K562 (cell line): Measurements from ENCODE around the gene EFCC1. TPM values are rescaled to one million over a fixed set of nuclear protein-coding genes. Genes with fewer than 3 reads are reported as not detected.

ENCODE experiments used
- SNRNP70 ChIP-seq: fragments of 200-400 bp; formaldehyde crosslinking; optimal IDR thresholded peaks from 2 replicates; pipeline ENCODE3; 2017; ENCODE audit warnings: low read depth, low read length
- SP2 ChIP-seq: IDR thresholded peaks from 2 replicates; pipeline ENCODE4 v1.6.1; 2011; ENCODE audit warnings: mild to moderate bottlenecking, low read depth, low read length, moderate library complexity; ENCODE audit not compliant: poor library complexity, severe bottlenecking; ENCODE audit errors: extremely low read depth
- ZNF764 ChIP-seq: fragments of 250-450 bp; sonication (Bioruptor Pico); IDR thresholded peaks from 2 replicates; pipeline ENCODE4 v1.4.0; 2020; ENCODE audit warnings: low read depth, mild to moderate bottlenecking, moderate library complexity
- ZNF830 ChIP-seq: fragments of 250-450 bp; sonication (Bioruptor Pico); IDR thresholded peaks from 2 replicates; pipeline ENCODE4 v1.5.0; 2021; ENCODE audit warnings: mild to moderate bottlenecking
- polyA plus RNA-seq, 8 experiments: library from polyadenylated mRNA; depleted of rRNA in 4 of 8; stranded (reverse) in 5 of 8; unstranded in 3 of 8; fragments of >200 nt; fragmentation: Nextera tagmentation in 2 of 8; fragmentation: Illumina TruSeq in 1 of 8; extraction: Ambion mirVana in 2 of 8; extraction: Trizol in 1 of 8; gene quantifications; 2 replicates each; pipeline versions ENCODE4 v1.2.1 to v1.2.3, GENCODE V29; 2011 to 2014; ENCODE audit warnings: inconsistent platforms in 1 of 8, missing spikeins in 1 of 8
- total RNA-seq, 7 experiments: library from RNA; depleted of rRNA in 6 of 7; stranded (reverse); fragments of >200 nt in 6 of 7; fragmentation: Illumina TruSeq in 2 of 7; extraction: Trizol in 2 of 7; gene quantifications; 2 replicates each; pipeline versions ENCODE4 v1.2.1 to v1.2.3, GENCODE V29; 2011 to 2021; ENCODE audit warnings: low replicate concordance in 1 of 7
- TF ChIP-seq, protein P1 (sequence below), 2 experiments: fragments of 450-650 bp in 1 of 2; sonication (generic) in 1 of 2; formaldehyde crosslinking in 1 of 2; IDR thresholded peaks; 2 replicates each; pipeline versions ENCODE4 v1.7.1 to v1.9.0; 2016 to 2022; ENCODE audit warnings: inconsistent platforms in 1 of 2, mild to moderate bottlenecking in 1 of 2, missing genetic modification reagents in 1 of 2
- TF ChIP-seq, protein P2 (sequence below): fragments of 200-800 bp; sonication (Bioruptor generic); IDR thresholded peaks from 2 replicates; pipeline ENCODE4 v1.6.1; 2017; ENCODE audit warnings: missing genetic modification characterization, missing compliant biosample characterization
- TF ChIP-seq, protein P3 (sequence below): fragments of 250-450 bp; sonication (Bioruptor Pico); IDR thresholded peaks from 2 replicates; pipeline ENCODE4 v1.4.0; 2020; ENCODE audit warnings: mild to moderate bottlenecking, moderate library complexity
- TF ChIP-seq, protein P4 (sequence below): IDR thresholded peaks from 2 replicates; pipeline ENCODE4 v1.6.1; 2014; ENCODE audit warnings: antibody characterized with exemption
- TF ChIP-seq, protein P5 (sequence below), 2 experiments: fragments of 450-650 bp; conservative IDR thresholded peaks; 2 replicates each; pipeline ENCODE4 v1.6.1; 2017; ENCODE audit warnings: mild to moderate bottlenecking in 2 of 2, moderate library complexity in 2 of 2

The EFCC1 gene
- total and polyA plus RNA-seq, 9 of the 15 experiments (the other 6 are each of a cell fraction or from before 2014, with no cell fraction given): not detected

DNA sequence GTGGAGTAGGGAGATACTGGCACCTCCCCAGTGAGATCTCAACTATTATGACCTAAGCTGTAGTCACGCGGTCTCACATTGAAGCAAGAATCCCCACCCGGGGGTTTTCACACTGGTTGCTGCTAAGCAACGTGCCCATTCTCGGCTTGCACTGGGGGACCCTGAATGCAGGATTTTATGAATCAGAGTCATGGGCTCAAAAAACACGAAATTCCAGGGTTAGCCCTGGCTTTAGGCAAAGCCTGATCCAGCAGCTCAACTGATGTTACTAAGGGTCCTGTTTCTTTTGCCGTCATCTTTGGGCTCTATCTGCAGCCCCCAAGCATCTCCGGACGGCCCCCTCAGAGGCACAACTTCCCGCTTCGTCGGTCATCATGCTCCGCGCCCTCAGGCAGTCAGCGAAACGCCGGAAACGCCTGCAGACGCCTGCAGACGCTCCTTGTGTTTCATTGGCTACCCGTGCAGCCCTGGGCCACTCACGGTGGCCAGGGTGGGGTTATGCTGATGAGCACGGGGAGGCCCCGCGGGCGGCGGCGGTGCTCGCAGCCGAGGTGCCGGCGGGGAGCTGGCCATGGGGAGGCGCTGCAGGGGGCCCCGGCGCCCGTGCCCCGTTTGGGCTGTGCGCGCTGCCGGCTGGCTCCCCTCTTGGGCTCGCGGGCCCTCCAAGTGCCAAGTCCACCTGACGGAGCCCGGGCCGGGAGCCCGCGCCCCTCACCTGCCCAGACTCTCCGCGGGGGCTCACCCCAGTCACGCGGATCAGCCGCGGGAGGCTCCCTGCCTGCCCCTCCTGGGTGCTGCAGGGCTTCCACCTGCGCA, 25.8 kb downstream of the EFCC1 start (continued):
- TF ChIP-seq, protein P1, sequence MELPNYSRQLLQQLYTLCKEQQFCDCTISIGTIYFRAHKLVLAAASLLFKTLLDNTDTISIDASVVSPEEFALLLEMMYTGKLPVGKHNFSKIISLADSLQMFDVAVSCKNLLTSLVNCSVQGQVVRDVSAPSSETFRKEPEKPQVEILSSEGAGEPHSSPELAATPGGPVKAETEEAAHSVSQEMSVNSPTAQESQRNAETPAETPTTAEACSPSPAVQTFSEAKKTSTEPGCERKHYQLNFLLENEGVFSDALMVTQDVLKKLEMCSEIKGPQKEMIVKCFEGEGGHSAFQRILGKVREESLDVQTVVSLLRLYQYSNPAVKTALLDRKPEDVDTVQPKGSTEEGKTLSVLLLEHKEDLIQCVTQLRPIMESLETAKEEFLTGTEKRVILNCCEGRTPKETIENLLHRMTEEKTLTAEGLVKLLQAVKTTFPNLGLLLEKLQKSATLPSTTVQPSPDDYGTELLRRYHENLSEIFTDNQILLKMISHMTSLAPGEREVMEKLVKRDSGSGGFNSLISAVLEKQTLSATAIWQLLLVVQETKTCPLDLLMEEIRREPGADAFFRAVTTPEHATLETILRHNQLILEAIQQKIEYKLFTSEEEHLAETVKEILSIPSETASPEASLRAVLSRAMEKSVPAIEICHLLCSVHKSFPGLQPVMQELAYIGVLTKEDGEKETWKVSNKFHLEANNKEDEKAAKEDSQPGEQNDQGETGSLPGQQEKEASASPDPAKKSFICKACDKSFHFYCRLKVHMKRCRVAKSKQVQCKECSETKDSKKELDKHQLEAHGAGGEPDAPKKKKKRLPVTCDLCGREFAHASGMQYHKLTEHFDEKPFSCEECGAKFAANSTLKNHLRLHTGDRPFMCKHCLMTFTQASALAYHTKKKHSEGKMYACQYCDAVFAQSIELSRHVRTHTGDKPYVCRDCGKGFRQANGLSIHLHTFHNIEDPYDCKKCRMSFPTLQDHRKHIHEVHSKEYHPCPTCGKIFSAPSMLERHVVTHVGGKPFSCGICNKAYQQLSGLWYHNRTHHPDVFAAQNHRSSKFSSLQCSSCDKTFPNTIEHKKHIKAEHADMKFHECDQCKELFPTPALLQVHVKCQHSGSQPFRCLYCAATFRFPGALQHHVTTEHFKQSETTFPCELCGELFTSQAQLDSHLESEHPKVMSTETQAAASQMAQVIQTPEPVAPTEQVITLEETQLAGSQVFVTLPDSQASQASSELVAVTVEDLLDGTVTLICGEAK (IDR thresholded peaks at IDR 0.05): peak; percentile 52; the same call in 1 of the 2 replicates
- TF ChIP-seq, protein P1 (CRISPR knock-in tag; IDR thresholded peaks at IDR 0.05): no peak
- TF ChIP-seq ZNF764 (CRISPR knock-in tag) (peak; percentile 99), SNRNP70 (no peak), SP2 (peak; percentile 27), ZNF830 (0 out of 2 replicates have a peak, but pooled peaks have one; percentile 32)
- TF ChIP-seq, protein P2, sequence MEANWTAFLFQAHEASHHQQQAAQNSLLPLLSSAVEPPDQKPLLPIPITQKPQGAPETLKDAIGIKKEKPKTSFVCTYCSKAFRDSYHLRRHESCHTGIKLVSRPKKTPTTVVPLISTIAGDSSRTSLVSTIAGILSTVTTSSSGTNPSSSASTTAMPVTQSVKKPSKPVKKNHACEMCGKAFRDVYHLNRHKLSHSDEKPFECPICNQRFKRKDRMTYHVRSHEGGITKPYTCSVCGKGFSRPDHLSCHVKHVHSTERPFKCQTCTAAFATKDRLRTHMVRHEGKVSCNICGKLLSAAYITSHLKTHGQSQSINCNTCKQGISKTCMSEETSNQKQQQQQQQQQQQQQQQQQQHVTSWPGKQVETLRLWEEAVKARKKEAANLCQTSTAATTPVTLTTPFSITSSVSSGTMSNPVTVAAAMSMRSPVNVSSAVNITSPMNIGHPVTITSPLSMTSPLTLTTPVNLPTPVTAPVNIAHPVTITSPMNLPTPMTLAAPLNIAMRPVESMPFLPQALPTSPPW (CRISPR knock-in tag): peak; percentile 65
- TF ChIP-seq, protein P3, sequence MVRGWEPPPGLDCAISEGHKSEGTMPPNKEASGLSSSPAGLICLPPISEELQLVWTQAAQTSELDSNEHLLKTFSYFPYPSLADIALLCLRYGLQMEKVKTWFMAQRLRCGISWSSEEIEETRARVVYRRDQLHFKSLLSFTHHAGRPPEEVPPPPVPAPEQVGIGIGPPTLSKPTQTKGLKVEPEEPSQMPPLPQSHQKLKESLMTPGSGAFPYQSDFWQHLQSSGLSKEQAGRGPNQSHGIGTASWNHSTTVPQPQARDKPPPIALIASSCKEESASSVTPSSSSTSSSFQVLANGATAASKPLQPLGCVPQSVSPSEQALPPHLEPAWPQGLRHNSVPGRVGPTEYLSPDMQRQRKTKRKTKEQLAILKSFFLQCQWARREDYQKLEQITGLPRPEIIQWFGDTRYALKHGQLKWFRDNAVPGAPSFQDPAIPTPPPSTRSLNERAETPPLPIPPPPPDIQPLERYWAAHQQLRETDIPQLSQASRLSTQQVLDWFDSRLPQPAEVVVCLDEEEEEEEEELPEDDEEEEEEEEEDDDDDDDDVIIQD (CRISPR knock-in tag): no peak
- TF ChIP-seq, protein P4, sequence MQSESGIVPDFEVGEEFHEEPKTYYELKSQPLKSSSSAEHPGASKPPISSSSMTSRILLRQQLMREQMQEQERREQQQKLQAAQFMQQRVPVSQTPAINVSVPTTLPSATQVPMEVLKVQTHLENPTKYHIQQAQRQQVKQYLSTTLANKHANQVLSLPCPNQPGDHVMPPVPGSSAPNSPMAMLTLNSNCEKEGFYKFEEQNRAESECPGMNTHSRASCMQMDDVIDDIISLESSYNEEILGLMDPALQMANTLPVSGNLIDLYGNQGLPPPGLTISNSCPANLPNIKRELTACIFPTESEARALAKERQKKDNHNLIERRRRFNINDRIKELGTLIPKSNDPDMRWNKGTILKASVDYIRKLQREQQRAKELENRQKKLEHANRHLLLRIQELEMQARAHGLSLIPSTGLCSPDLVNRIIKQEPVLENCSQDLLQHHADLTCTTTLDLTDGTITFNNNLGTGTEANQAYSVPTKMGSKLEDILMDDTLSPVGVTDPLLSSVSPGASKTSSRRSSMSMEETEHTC: no peak
- TF ChIP-seq, protein P5, sequence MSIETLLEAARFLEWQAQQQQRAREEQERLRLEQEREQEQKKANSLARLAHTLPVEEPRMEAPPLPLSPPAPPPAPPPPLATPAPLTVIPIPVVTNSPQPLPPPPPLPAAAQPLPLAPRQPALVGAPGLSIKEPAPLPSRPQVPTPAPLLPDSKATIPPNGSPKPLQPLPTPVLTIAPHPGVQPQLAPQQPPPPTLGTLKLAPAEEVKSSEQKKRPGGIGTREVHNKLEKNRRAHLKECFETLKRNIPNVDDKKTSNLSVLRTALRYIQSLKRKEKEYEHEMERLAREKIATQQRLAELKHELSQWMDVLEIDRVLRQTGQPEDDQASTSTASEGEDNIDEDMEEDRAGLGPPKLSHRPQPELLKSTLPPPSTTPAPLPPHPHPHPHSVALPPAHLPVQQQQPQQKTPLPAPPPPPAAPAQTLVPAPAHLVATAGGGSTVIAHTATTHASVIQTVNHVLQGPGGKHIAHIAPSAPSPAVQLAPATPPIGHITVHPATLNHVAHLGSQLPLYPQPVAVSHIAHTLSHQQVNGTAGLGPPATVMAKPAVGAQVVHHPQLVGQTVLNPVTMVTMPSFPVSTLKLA (conservative IDR thresholded peaks at IDR 0.05): peak in 1 of 2 experiments; percentile 60; a peak in 2 of 4 replicates
